ENCODE measurements around the gene FLYWCH2. TPM values are rescaled to one million over a fixed set of nuclear protein-coding genes. Genes with fewer than 3 reads are reported as not detected.

FLYWCH2 gene
- total RNA-seq, 1 donor from 2014 or later = 23.2 TPM

- peak; percentile 10 for DNase-seq
- Histone ChIP-seq H3K27me3 (ENCODE audit: low read depth) (peaks cover 58% of the 10 kb centered on the region), H3K36me3 (no peaks in the 10 kb centered on the region), H3K4me3 (peak overlapping the region; percentile 19), H3K27ac (replicated peaks) (peak overlapping the region; percentile 25), H3K9me3 (replicated peaks) (no peaks in the 10 kb centered on the region), H3K4me1 (peaks cover 17% of the 10 kb centered on the region)
- intact Hi-C loops (cut with micrococcal nuclease) = no loop called here
- TF ChIP-seq CTCF (IDR thresholded peaks at IDR 0.05; ENCODE audit: borderline replicate concordance) = no peak
Observed at GRCh38 chr16:2841606-2842339, 41.2 kb upstream of the FLYWCH2 start.

DNA sequence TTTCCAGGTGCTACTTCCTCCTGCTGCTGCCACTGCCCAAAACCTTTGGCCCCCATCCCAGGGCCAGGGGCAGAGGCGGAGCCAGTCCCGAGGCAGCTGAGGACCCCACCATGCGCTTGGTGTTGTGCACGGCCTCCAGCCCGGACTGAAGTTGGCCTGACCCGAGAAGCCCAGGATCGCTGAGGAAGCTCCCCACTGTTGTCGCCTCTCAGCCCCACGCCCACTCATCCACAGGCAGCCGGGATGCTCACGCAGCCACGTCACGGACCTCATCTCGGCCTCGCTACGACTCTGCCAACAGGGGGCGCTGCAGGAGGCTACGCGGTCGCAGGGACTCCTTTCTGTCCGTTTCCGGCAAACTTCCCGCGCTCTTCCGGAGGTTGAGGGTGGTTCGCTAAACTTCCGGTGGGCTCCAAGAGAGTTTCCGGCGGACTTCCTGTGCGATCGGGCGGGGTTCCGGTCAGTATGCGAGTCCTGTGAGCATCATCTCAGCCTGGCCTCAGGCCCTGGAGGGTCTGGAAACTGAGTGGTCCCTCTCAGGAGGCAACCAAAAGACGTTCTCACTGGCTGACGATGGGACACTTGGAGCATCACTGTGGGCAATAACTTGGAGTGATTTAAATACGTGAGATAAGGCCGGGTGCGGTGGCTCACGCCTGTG, 40.5 kb upstream of the FLYWCH2 start:
- DNase-seq = peak; percentile 30
- Histone ChIP-seq H3K4me3 (peak overlapping the region; percentile 19), H3K4me1 (peaks cover 17% of the 10 kb centered on the region), H3K36me3 (no peaks in the 10 kb centered on the region), H3K9me3 (replicated peaks) (no peaks in the 10 kb centered on the region), H3K27me3 (ENCODE audit: low read depth) (peaks cover 56% of the 10 kb centered on the region), H3K27ac (replicated peaks) (peak overlapping the region; percentile 25)
- peak; percentile 57 for TF ChIP-seq CTCF (IDR thresholded peaks at IDR 0.05; ENCODE audit: borderline replicate concordance)
- intact Hi-C loops (cut with micrococcal nuclease) = no loop called here

DNA sequence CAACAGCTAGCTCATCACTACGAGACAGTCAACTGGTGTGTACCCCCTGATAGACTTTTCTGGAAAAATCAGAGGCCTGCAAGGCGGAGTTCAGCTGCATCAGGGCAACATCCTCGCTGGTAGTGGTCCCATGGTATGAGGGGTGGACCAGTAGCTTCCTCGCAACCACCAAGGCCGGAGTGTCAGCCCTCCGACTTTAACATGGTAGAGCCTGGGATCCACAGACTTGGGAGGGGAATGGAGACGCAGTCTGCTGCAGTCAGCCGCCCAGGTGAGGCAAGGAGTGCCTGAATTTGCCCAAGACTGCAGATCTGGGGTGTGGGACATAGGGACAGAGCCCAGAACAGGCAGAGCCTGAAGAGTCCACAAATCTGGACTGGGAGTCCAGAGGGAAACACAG, 39.5 kb upstream of the FLYWCH2 start:
- peaks cover 7% of the 10 kb centered on the region for H3K9me3 ChIP-seq (replicated peaks)
- no peak overlapping the region for H3K27ac ChIP-seq (replicated peaks)
- intact Hi-C loops (cut with micrococcal nuclease) = no loop called here
- H3K4me1 ChIP-seq = peaks cover 17% of the 10 kb centered on the region
- DNase-seq = no peak
- peaks cover 56% of the 10 kb centered on the region for H3K27me3 ChIP-seq (ENCODE audit: low read depth)
- no peak overlapping the region for H3K4me3 ChIP-seq
- no peaks in the 10 kb centered on the region for H3K36me3 ChIP-seq
- no peak for TF ChIP-seq CTCF (IDR thresholded peaks at IDR 0.05; ENCODE audit: borderline replicate concordance)

DNA sequence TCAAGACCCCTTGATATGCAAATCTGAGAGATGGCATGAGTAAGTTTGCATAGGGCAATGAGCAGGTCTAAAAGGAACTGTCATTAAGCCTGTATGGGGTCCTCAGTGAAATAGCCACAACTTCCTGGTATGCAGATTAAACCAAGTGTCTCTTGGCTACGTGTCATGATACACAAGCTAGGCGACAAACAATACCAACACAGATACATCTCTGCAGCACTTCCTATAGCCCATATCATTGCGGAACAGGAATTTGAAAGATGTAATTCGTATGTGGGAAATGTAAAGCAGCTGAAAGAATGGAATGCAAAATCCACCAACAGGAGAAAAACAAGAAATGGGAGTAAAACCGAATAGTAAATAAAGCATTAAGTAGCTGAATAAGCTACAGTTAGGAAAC, 37.9 kb upstream of the FLYWCH2 start:
- Histone ChIP-seq H3K27me3 (ENCODE audit: low read depth) (peaks cover 56% of the 10 kb centered on the region), H3K4me1 (peaks cover 17% of the 10 kb centered on the region), H3K4me3 (no peak overlapping the region), H3K36me3 (no peaks in the 10 kb centered on the region), H3K27ac (replicated peaks) (no peak overlapping the region), H3K9me3 (replicated peaks) (peaks cover 7% of the 10 kb centered on the region)
- TF ChIP-seq CTCF (IDR thresholded peaks at IDR 0.05; ENCODE audit: borderline replicate concordance) = no peak
- intact Hi-C loops (cut with micrococcal nuclease) = no loop called here
- no peak for DNase-seq

DNA sequence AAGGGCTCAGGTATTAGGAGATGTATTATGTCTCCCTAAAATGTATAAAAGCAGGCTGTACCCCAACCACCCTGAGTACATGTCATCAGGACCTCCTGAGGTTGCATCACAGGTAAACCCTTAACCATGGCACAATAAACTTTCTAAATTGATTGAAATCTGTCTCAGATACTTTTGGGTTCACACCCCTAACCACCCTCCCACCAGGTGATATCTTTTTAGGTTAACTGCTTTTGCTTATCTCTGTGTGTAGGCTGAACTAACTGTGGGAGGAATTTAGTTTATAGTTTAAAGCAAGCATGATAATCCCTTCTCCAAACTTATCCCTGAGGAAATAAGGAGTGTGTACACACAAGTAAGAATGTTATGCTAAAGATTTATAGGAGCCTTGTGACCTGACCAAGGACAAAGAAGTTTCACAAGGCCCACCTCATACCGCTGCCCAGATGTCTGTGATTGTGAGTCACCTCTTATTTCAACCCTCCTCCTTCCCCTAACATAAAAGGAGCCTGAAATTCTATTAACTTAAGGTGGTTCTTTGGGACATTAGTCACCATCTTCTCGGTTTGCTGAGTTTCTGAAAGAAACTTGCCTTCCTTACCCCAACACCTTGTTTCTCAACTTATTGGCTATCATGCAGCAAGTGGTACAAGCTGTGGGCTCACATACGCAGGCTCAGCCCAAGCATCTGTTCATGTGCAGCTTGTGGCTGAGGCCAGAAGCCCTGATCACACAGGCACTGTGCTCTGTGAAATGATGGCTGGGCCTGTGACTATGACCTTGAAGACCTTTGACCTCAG, 36.3 kb upstream of the FLYWCH2 start:
- H3K27me3 ChIP-seq (ENCODE audit: low read depth) = peaks cover 57% of the 10 kb centered on the region

More for the DNA sequence above, 36.3 kb upstream of the FLYWCH2 start:
- no peak overlapping the region for H3K4me3 ChIP-seq
- no peak overlapping the region for H3K27ac ChIP-seq (replicated peaks)
- DNase-seq = no peak
- peaks cover 12% of the 10 kb centered on the region for H3K4me1 ChIP-seq
- H3K9me3 ChIP-seq (replicated peaks) = peaks cover 7% of the 10 kb centered on the region
- TF ChIP-seq CTCF (IDR thresholded peaks at IDR 0.05; ENCODE audit: borderline replicate concordance) = no peak
- H3K36me3 ChIP-seq = no peaks in the 10 kb centered on the region
- intact Hi-C loops (cut with micrococcal nuclease) = no loop called here

Measured in left ventricle myocardium inferior (tissue), 1 donor.